Activated T-helper 9 cell treated with anti-CD3 and anti-CD28 coated beads, Interleukin-2, amount 50 U/mL, for 16 hours (primary cell): ENCODE results near the gene GSTM2.

Experiments
- DNase-seq: peaks from one replicate; pipeline ENCODE4 v3.0.0-alpha.2; 2020; ENCODE audit warnings: low read depth

Gene GSTM2

DNA sequence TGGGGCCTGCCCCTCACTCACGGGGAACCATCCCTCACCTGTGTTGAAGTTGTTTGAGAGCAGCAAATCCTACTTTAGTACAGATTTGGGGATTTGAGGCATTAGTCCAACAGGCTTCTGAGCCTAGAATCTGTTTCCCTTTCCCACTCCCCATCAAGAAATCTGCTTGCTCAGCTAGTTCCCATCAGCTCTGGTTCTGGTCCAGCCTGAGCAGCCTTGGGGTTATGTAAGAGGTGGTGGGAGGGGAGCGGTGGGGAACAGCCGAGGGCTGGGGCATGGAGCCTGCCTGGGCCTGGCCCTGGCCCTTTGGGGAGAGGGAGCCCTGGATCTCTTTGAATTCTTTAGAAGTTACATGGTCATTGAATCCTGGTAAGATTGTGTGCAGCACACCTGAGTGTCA lies 48.3 kb downstream of the GSTM2 start:
- DNase-seq: no peak

DNA sequence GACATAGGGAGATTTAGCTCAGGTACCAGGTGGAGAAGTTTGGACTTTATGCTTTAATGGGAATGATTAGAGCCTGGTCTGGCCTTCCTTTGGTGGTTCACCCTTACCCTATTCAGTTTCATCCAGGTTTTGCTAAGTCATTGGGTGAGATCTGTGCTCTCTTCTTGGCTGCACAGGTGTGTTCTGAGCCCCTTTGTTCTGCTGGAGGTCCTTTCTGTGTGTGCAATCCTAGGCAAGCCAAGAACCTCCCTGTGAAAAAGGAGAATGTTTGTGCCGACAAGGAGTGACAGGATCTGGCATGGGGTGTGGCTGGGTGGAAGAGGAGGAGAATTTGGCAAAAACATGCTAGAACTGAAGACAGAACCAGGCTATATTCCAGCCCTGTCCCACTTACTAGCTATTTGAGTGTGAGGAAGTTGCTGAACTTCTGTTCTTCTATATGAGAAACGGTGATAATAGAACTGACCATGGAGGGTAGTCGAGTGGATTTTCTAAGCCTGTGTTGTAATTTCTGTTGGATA lies 48.8 kb downstream of the GSTM2 start:
- DNase-seq: no peak

DNA sequence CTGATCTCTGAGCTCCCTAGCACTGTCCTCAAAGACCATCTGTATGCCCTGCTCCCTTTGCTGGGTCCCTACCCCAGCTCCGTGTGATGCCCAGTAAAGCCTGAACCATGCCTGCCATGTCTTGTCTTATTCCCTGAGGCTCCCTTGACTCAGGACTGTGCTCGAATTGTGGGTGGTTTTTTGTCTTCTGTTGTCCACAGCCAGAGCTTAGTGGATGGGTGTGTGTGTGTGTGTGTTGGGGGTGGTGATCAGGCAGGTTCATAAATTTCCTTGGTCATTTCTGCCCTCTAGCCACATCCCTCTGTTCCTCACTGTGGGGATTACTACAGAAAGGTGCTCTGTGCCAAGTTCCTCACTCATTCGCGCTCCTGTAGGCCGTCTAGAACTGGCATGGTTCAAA lies 49.9 kb downstream of the GSTM2 start:
- no peak for DNase-seq

- DNase-seq: no peak
Measured at GRCh38 chr1:109718495-109718894, 50.6 kb downstream of the GSTM2 start.

- DNase-seq: no peak
Measured at GRCh38 chr1:109719337-109719837, 51.5 kb downstream of the GSTM2 start.

GRCh38 chr1:109721042-109721441 lies 53.2 kb downstream of the GSTM2 start:
- DNase-seq: no peak

- no peak for DNase-seq
Measured at GRCh38 chr1:109721971-109722370, 54.1 kb downstream of the GSTM2 start.

DNA sequence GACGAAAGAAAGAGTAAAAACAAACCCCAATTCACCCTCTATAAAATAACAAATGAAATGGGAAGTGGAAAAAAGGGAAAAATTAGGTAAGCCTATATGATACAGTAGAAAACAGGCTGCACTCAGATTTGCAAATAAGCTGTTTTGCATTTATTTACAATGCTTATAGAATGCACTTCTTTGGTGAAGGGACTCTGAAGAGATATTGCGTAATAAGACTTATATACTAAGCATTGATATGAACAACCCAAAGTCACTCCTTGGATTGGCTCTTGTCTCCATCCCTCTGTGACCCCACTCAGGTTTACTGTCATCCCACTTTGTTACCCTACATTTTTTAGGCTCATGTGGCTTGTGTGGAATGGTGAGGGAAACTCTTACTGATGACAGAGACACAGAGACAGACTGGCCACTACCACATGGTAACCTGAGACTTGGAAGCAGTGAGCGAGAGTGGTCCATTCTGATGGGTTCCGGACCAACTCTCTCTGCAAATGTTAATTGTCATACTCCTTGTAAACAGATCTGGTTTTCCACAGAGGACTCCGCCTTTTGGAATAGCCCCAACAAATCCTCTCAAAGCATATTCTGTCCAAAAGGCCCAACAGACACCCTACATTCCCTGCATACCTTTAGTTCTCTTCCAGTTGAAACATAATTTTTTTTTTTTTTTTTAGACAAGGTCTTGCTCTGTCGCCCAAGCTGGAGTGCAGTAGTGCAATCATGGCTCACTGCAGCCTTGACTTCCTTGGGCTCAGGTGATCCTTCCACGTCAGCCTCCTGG lies 55.2 kb downstream of the GSTM2 start:
- DNase-seq: no peak
